Suprapubic skin (tissue), 4 donors: ENCODE results near the gene SSTR4. TPM values are rescaled to one million over a fixed set of nuclear protein-coding genes. Genes with fewer than 3 reads are reported as not detected.

Source experiments
- DNase-seq, 2 donors: peaks; one replicate each; pipeline ENCODE4 v3.0.0-alpha.2; 2019; ENCODE audit warnings: low spot score in 2 of 2
- H3K27ac ChIP-seq: fragments of 200-600 bp; sonication (generic); one replicate; pipeline ENCODE4 v1.5.1; 2019
- H3K27me3 ChIP-seq: fragments of 200-600 bp; sonication (generic); one replicate; pipeline ENCODE4 v1.5.1; 2019
- H3K36me3 ChIP-seq: fragments of 200-600 bp; sonication (generic); one replicate; pipeline ENCODE4 v1.5.1; 2019
- H3K4me1 ChIP-seq: fragments of 200-600 bp; sonication (generic); one replicate; pipeline ENCODE4 v1.5.1; 2019
- H3K4me3 ChIP-seq: fragments of 200-600 bp; sonication (generic); one replicate; pipeline ENCODE4 v1.5.1; 2019; ENCODE audit warnings: mild to moderate bottlenecking
- H3K9me3 ChIP-seq: fragments of 200-600 bp; sonication (generic); one replicate; pipeline ENCODE4 v1.5.1; 2019
- CTCF ChIP-seq, 2 donors: fragments of 200-600 bp in 1 of 2; fragments of 450-650 bp in 1 of 2; sonication (generic) in 1 of 2; IDR thresholded peaks; one replicate each; pipeline ENCODE4 v1.5.1; 2016 to 2019; ENCODE audit warnings: antibody characterized with exemption in 2 of 2, mild to moderate bottlenecking in 1 of 2, moderate library complexity in 1 of 2
- EP300 ChIP-seq: sonication (generic); formaldehyde crosslinking; IDR thresholded peaks from one replicate; pipeline ENCODE4 v1.6.1; 2017; ENCODE audit warnings: antibody characterized with exemption
- POLR2A ChIP-seq, 2 donors: fragments of 450-650 bp; IDR thresholded peaks; one replicate each; pipeline ENCODE4 v1.6.1; 2017; ENCODE audit warnings: antibody characterized with exemption in 2 of 2, mild to moderate bottlenecking in 2 of 2, moderate library complexity in 2 of 2
- POLR2AphosphoS5 ChIP-seq, 3 donors: sonication (generic); formaldehyde crosslinking; IDR thresholded peaks; one replicate each; pipeline ENCODE4 v1.6.1; 2017; ENCODE audit warnings: antibody characterized with exemption in 3 of 3
- WGBS: methylation state at CpG from one replicate; pipeline ENCODE4 v1.1.5; 2018; 5-methylcytosine and 5-hydroxymethylcytosine counted together
- total RNA-seq, 4 donors: library from RNA; depleted of rRNA; stranded (reverse); fragments of >200 nt; gene quantifications; one replicate each; pipeline ENCODE4 v1.1.0, GENCODE V29; 2016

The SSTR4 gene
- total RNA-seq, 4 donors from 2014 or later: not detected

GRCh38 chr20:23071996-23072395 lies 36.9 kb downstream of the SSTR4 start:
- Histone ChIP-seq H3K36me3 (no peaks in the 10 kb centered on the region), H3K27me3 (no peaks in the 10 kb centered on the region), H3K4me3 (no peak overlapping the region), H3K4me1 (no peaks in the 10 kb centered on the region), H3K9me3 (no peaks in the 10 kb centered on the region), H3K27ac (no peak overlapping the region)
- WGBS: 78% methylated on average over 4 of the region's 4 CpGs
- no peak for DNase-seq
- TF ChIP-seq POLR2AphosphoS5 (IDR thresholded peaks at IDR 0.05) (no peak), POLR2A (IDR thresholded peaks at IDR 0.05) (no peak), CTCF (IDR thresholded peaks at IDR 0.05) (no peak), EP300 (no peak)

- H3K4me1 ChIP-seq: no peaks in the 10 kb centered on the region
- DNase-seq: no peak
- H3K27ac ChIP-seq: no peak overlapping the region
- H3K9me3 ChIP-seq: no peaks in the 10 kb centered on the region
- WGBS: 90% methylated on average over 11 of the region's 11 CpGs
- H3K27me3 ChIP-seq: no peaks in the 10 kb centered on the region
- H3K4me3 ChIP-seq: no peak overlapping the region
- no peaks in the 10 kb centered on the region for H3K36me3 ChIP-seq
- TF ChIP-seq EP300: no peak
- TF ChIP-seq POLR2A (IDR thresholded peaks at IDR 0.05): no peak
- TF ChIP-seq CTCF (IDR thresholded peaks at IDR 0.05): no peak
- no peak for TF ChIP-seq POLR2AphosphoS5 (IDR thresholded peaks at IDR 0.05)
Measured at GRCh38 chr20:23072892-23073586, 37.9 kb downstream of the SSTR4 start.

- Histone ChIP-seq H3K36me3 (no peaks in the 10 kb centered on the region), H3K4me3 (no peak overlapping the region), H3K27me3 (no peaks in the 10 kb centered on the region), H3K4me1 (no peaks in the 10 kb centered on the region), H3K9me3 (no peaks in the 10 kb centered on the region), H3K27ac (no peak overlapping the region)
- 80% methylated on average over 3 of the region's 3 CpGs for WGBS
- no peak for DNase-seq
- TF ChIP-seq CTCF (IDR thresholded peaks at IDR 0.05) (no peak), EP300 (no peak), POLR2AphosphoS5 (IDR thresholded peaks at IDR 0.05) (no peak), POLR2A (IDR thresholded peaks at IDR 0.05) (no peak)
Measured at GRCh38 chr20:23074052-23074451, 38.9 kb downstream of the SSTR4 start.

GRCh38 chr20:23077277-23077676 lies 42.2 kb downstream of the SSTR4 start:
- Histone ChIP-seq H3K27me3 (no peaks in the 10 kb centered on the region), H3K36me3 (no peaks in the 10 kb centered on the region), H3K4me3 (no peak overlapping the region), H3K27ac (no peak overlapping the region), H3K4me1 (peaks cover 1% of the 10 kb centered on the region), H3K9me3 (no peaks in the 10 kb centered on the region)
- TF ChIP-seq POLR2AphosphoS5 (IDR thresholded peaks at IDR 0.05) (no peak), POLR2A (IDR thresholded peaks at IDR 0.05) (no peak), EP300 (no peak), CTCF (IDR thresholded peaks at IDR 0.05) (no peak)
- WGBS: 88% methylated on average over 4 of the region's 4 CpGs
- no peak for DNase-seq

- WGBS: 77% methylated on average over 5 of the region's 5 CpGs
- TF ChIP-seq EP300 (no peak), CTCF (IDR thresholded peaks at IDR 0.05) (no peak), POLR2A (IDR thresholded peaks at IDR 0.05) (no peak), POLR2AphosphoS5 (IDR thresholded peaks at IDR 0.05) (no peak)
- Histone ChIP-seq H3K27me3 (no peaks in the 10 kb centered on the region), H3K4me1 (peaks cover 12% of the 10 kb centered on the region), H3K9me3 (no peaks in the 10 kb centered on the region), H3K36me3 (no peaks in the 10 kb centered on the region), H3K27ac (no peak overlapping the region), H3K4me3 (no peak overlapping the region)
- DNase-seq: no peak
Measured at GRCh38 chr20:23078351-23079015, 43.4 kb downstream of the SSTR4 start.
